Measurements from ENCODE around the gene BACE2. TPM values are rescaled to one million over a fixed set of nuclear protein-coding genes. Genes with fewer than 3 reads are reported as not detected.

Gene BACE2
- total and polyA plus RNA-seq, 12 donors: 4.5 to 36.5 (median 15.1) TPM

GRCh38 chr21:41164052-41164451, 3.9 kb upstream of the BACE2 start:
- Histone ChIP-seq H3K27me3 (peaks cover 0 to 29% (median 0%) of the 10 kb centered on the region in 7 donors), H3K36me3 (no peaks in the 10 kb centered on the region), H3K27ac (no peak overlapping the region), H3K4me1 (peaks cover 0 to 10% (median 6%) of the 10 kb centered on the region in 9 donors), H3K9me3 (peaks cover 0 to under 1% (median 0%) of the 10 kb centered on the region in 11 donors), H3K4me3 (no peak overlapping the region)
- no peak for ATAC-seq
- intact Hi-C loops (cut with DNase I): loop anchor here in 1 of 10 donors (10.0 kb wide), 1 partner anchor 261 kb away; the partner anchor contains the start of gene MX1
- WGBS, 2 donors: 87 to 90% methylated on average over 4 of the region's 4 CpGs
- no peak for TF ChIP-seq CTCF (IDR thresholded peaks at IDR 0.05)
- no peak for DNase-seq

- H3K27ac ChIP-seq: peak overlapping the region in 2 of 10 donors; percentile 48 to 94
- 75 to 83% methylated on average over 11 of the region's 11 CpGs for WGBS, 2 donors
- no peaks in the 10 kb centered on the region for H3K9me3 ChIP-seq
- no peak overlapping the region for H3K4me3 ChIP-seq
- H3K36me3 ChIP-seq: no peaks in the 10 kb centered on the region
- H3K27me3 ChIP-seq: peaks cover 0 to 35% (median 0%) of the 10 kb centered on the region in 7 donors
- intact Hi-C loops (cut with DNase I): loop anchor here in 1 of 10 donors (10.0 kb wide), 1 partner anchor 260 kb away; the partner anchor contains the start of gene MX1
- TF ChIP-seq CTCF (IDR thresholded peaks at IDR 0.05): no peak
- ATAC-seq (no peak), DNase-seq (no peak)
- H3K4me1 ChIP-seq: peaks cover 0 to 19% (median 16%) of the 10 kb centered on the region in 9 donors
Observed at GRCh38 chr21:41164981-41165655, 2.8 kb upstream of the BACE2 start.

- WGBS, 2 donors: 5 to 12% methylated on average over 14 of the region's 14 CpGs
- Histone ChIP-seq H3K27ac (peak overlapping the region; percentile 84 to 97 (median 94)), H3K4me3 (peak overlapping the region; percentile 69 to 90 (median 87)), H3K9me3 (no peaks in the 10 kb centered on the region), H3K4me1 (peaks cover 0 to 34% (median 28%) of the 10 kb centered on the region in 9 donors), H3K27me3 (peaks cover 0 to 40% (median 0%) of the 10 kb centered on the region in 7 donors), H3K36me3 (peaks cover 0 to under 1% (median 0%) of the 10 kb centered on the region in 9 donors)
- DNase-seq (peak; percentile 31 to 39), ATAC-seq (peak in 6 of 8 donors; percentile 1 to 18 (median 6))
- intact Hi-C loops (cut with DNase I): loop anchor here in 1 of 10 donors (10.0 kb wide), 1 partner anchor 258 kb away; the partner anchor contains the start of gene MX1
- no peak for TF ChIP-seq CTCF (IDR thresholded peaks at IDR 0.05)
Observed at GRCh38 chr21:41166884-41167283, 1.1 kb upstream of the BACE2 start.

GRCh38 chr21:41168391-41169257, 664 bp downstream of the BACE2 start:
- DNase-seq: peak; percentile 45 to 48
- intact Hi-C loops (cut with DNase I): loop anchor here in 1 of 10 donors (10.0 kb wide), 1 partner anchor 256 kb away; the partner anchor contains the start of gene MX1
- peak overlapping the region; percentile 69 to 90 (median 87) for H3K4me3 ChIP-seq
- ATAC-seq: peak in 7 of 8 donors; percentile 9 to 48 (median 36)
- H3K4me1 ChIP-seq: peaks cover 0 to 49% (median 31%) of the 10 kb centered on the region in 9 donors
- TF ChIP-seq CTCF (IDR thresholded peaks at IDR 0.05): no peak
- 0% methylated on average over 71 to 75 of the region's 75 CpGs for WGBS, 2 donors
- H3K27ac ChIP-seq: peak overlapping the region; percentile 84 to 97 (median 94)
- H3K9me3 ChIP-seq: no peaks in the 10 kb centered on the region
- H3K36me3 ChIP-seq: peaks cover 0 to 9% (median 0%) of the 10 kb centered on the region in 9 donors
- H3K27me3 ChIP-seq: peaks cover 0 to 40% (median 0%) of the 10 kb centered on the region in 7 donors

Data from heart right ventricle (tissue), 16 donors.